CD14-positive monocyte (primary cell): ENCODE data around the gene NSD1. TPM values are rescaled to one million over a fixed set of nuclear protein-coding genes. Genes with fewer than 3 reads are reported as not detected.
"Not testable (repeated sequence)": the region's sequence is repeated elsewhere in the genome, so short reads cannot be mapped to it uniquely, and the experiment has no call there.

Experiments
- DNase-seq, 3 donors: peaks; one replicate each; pipeline ENCODE4 v3.0.0-alpha.2; 2011 to 2022
- H2AFZ ChIP-seq: 2 replicates; pipeline ENCODE4 v1.6.0; 2012; ENCODE audit warnings: mild to moderate bottlenecking, low read depth, low read length, inconsistent platforms; ENCODE audit not compliant: insufficient read depth, poor library complexity, severe bottlenecking
- H3K27ac ChIP-seq, 2 donors: 1 replicate in 1 of 2; 2 replicates in 1 of 2; pipeline ENCODE4 v1.5.1; 2012 to 2013; ENCODE audit warnings: low read length in 2 of 2, control low read depth in 1 of 2, inconsistent platforms in 1 of 2, low read depth in 1 of 2, mild to moderate bottlenecking in 1 of 2
- H3K27me3 ChIP-seq, 2 donors: one replicate each; pipeline versions ENCODE4 v1.6.0 to v1.6.1; 2011 to 2013; ENCODE audit warnings: low read length in 2 of 2; ENCODE audit not compliant: control insufficient read depth in 2 of 2, insufficient read depth in 2 of 2
- H3K36me3 ChIP-seq, 2 donors: replicated peaks in 1 of 2; 1 replicate in 1 of 2; 2 replicates in 1 of 2; pipeline versions ENCODE4 v1.5.1 to v1.6.1; 2012 to 2013; ENCODE audit warnings: low read length in 2 of 2, control low read depth in 1 of 2, inconsistent platforms in 1 of 2, mild to moderate bottlenecking in 1 of 2; ENCODE audit not compliant: insufficient read depth in 2 of 2, control insufficient read depth in 1 of 2
- H3K4me1 ChIP-seq, 2 donors: 1 replicate in 1 of 2; 2 replicates in 1 of 2; pipeline versions ENCODE4 v1.5.1 to v1.6.1; 2012 to 2013; ENCODE audit warnings: low read length in 2 of 2, control low read depth in 1 of 2, inconsistent platforms in 1 of 2, mild to moderate bottlenecking in 1 of 2, moderate library complexity in 1 of 2; ENCODE audit not compliant: insufficient read depth in 2 of 2, control insufficient read depth in 1 of 2
- H3K4me2 ChIP-seq: replicated peaks from 2 replicates; pipeline ENCODE3; 2012; ENCODE audit warnings: low read length, moderate library complexity, mild to moderate bottlenecking; ENCODE audit not compliant: poor library complexity, severe bottlenecking; ENCODE audit errors: extremely low read depth
- H3K4me3 ChIP-seq, 3 experiments: fragments of 200-600 bp in 1 of 3; sonication (generic) in 1 of 3; replicated peaks in 1 of 3; 1 replicate in 2 of 3; 2 replicates in 1 of 3; pipeline ENCODE4 v1.5.1; 2011 to 2013; ENCODE audit warnings: low read length in 3 of 3, mild to moderate bottlenecking in 3 of 3, control low read depth in 2 of 3, low read depth in 2 of 3, inconsistent platforms in 1 of 3, moderate library complexity in 1 of 3
- H3K79me2 ChIP-seq: 2 replicates; pipeline ENCODE4 v1.6.0; 2012; ENCODE audit warnings: mild to moderate bottlenecking, control low read depth, inconsistent platforms, low read length, moderate library complexity; ENCODE audit not compliant: insufficient read depth
- H3K9ac ChIP-seq: 2 replicates; pipeline ENCODE4 v1.6.0; 2017; ENCODE audit warnings: low read length, mild to moderate bottlenecking; ENCODE audit not compliant: insufficient read depth, poor library complexity, severe bottlenecking
- H3K9me3 ChIP-seq, 2 donors: replicated peaks in 1 of 2; 1 replicate in 1 of 2; 2 replicates in 1 of 2; pipeline versions ENCODE4 v1.5.1 to v1.6.1; 2012 to 2013; ENCODE audit warnings: low read length in 2 of 2, control low read depth in 1 of 2; ENCODE audit not compliant: control insufficient read depth in 1 of 2, insufficient read depth in 1 of 2
- H4K20me1 ChIP-seq: 2 replicates; pipeline ENCODE4 v1.6.0; 2012; ENCODE audit warnings: mild to moderate bottlenecking, low read length, control low read depth, moderate library complexity; ENCODE audit not compliant: insufficient read depth
- H3K27ac Mint-ChIP-seq, 7 donors: one replicate each; pipeline ENCODE4 v1.8.0; 2020; ENCODE audit warnings: mild to moderate bottlenecking in 7 of 7, mixed read lengths in 7 of 7, moderate library complexity in 6 of 7, inconsistent platforms in 2 of 7
- H3K27me3 Mint-ChIP-seq, 3 donors: one replicate each; pipeline ENCODE4 v1.8.0; 2021 to 2022; ENCODE audit warnings: low read depth in 3 of 3, mild to moderate bottlenecking in 3 of 3, mixed read lengths in 3 of 3, moderate library complexity in 3 of 3, inconsistent platforms in 1 of 3
- H3K36me3 Mint-ChIP-seq, 2 donors: one replicate each; pipeline ENCODE4 v1.8.0; 2020; ENCODE audit warnings: mixed read lengths in 2 of 2, inconsistent platforms in 1 of 2, mild to moderate bottlenecking in 1 of 2
- H3K4me1 Mint-ChIP-seq: one replicate; pipeline ENCODE4 v1.8.0; 2020; ENCODE audit warnings: mild to moderate bottlenecking, mixed read lengths
- H3K4me3 Mint-ChIP-seq, 2 donors: one replicate each; pipeline ENCODE4 v1.8.0; 2020; ENCODE audit warnings: mild to moderate bottlenecking in 2 of 2, mixed read lengths in 2 of 2, moderate library complexity in 1 of 2
- H3K9me3 Mint-ChIP-seq, 7 donors: one replicate each; pipeline ENCODE4 v1.8.0; 2020 to 2022; ENCODE audit warnings: mixed read lengths in 7 of 7, mild to moderate bottlenecking in 6 of 7, moderate library complexity in 6 of 7, inconsistent platforms in 2 of 7
- WGBS: methylation state at CpG from one replicate; pipeline ENCODE4 v1.1.5; 2013; ENCODE audit warnings: missing lambda C conversion rate; ENCODE audit not compliant: insufficient coverage; 5-methylcytosine and 5-hydroxymethylcytosine counted together
- intact Hi-C, 2 donors: fragments of 100-400 bp; cut with micrococcal nuclease; formaldehyde crosslinking; loops; one replicate each; pipeline versions ENCODE4 v1.15.0 to v1.15.1; 2023
- polyA plus RNA-seq, 3 donors: library from polyadenylated mRNA; depleted of rRNA in 1 of 3; unstranded in 2 of 3; stranded (reverse) in 1 of 3; fragments of 300-500 nt in 2 of 3; fragments of >200 nt in 1 of 3; fragmentation: Illumina TruSeq in 2 of 3; gene quantifications; 1 replicate in 2 of 3; 2 replicates in 1 of 3; pipeline ENCODE4 v1.2.3, GENCODE V29; 2012 to 2021
- TF ChIP-seq, protein P1 (sequence below): fragments of 200-600 bp; IDR thresholded peaks from one replicate; pipeline ENCODE4 v1.8.0; 2022; ENCODE audit warnings: antibody characterized with exemption, mild to moderate bottlenecking

Gene NSD1
- polyA plus RNA-seq, 3 donors: 12.6 to 31.9 (median 19.0) TPM

GRCh38 chr5:177176175-177176711 lies 42.7 kb downstream of the NSD1 start:
- Mint-ChIP-seq H3K27ac (peak overlapping the region in 5 of 7 donors; percentile 20 to 54 (median 40)), H3K36me3 (peaks cover 20 to 45% of the 10 kb centered on the region in 2 donors), H3K27me3 (peaks cover 0 to 2% (median 0%) of the 10 kb centered on the region in 3 donors), H3K9me3 (no peaks in the 10 kb centered on the region), H3K4me1 (peaks cover 4% of the 10 kb centered on the region), H3K4me3 (no peak overlapping the region)
- no peak for DNase-seq
- Histone ChIP-seq H2AFZ (no peak overlapping the region), H3K9me3 (no peaks in the 10 kb centered on the region), H4K20me1 (peaks cover 89% of the 10 kb centered on the region), H3K27ac (no peak overlapping the region), H3K9ac (no peak overlapping the region), H3K4me3 (no peak overlapping the region), H3K79me2 (peaks cover 97% of the 10 kb centered on the region), H3K4me1 (no peaks in the 10 kb centered on the region), H3K27me3 (no peaks in the 10 kb centered on the region), H3K36me3 (peaks cover 7 to 42% of the 10 kb centered on the region in 2 donors), H3K4me2 (no peak overlapping the region)
- WGBS: no CpG with 5 or more reads among the region's 8 CpGs
- intact Hi-C loops: no loop called here
- TF ChIP-seq, protein P1, sequence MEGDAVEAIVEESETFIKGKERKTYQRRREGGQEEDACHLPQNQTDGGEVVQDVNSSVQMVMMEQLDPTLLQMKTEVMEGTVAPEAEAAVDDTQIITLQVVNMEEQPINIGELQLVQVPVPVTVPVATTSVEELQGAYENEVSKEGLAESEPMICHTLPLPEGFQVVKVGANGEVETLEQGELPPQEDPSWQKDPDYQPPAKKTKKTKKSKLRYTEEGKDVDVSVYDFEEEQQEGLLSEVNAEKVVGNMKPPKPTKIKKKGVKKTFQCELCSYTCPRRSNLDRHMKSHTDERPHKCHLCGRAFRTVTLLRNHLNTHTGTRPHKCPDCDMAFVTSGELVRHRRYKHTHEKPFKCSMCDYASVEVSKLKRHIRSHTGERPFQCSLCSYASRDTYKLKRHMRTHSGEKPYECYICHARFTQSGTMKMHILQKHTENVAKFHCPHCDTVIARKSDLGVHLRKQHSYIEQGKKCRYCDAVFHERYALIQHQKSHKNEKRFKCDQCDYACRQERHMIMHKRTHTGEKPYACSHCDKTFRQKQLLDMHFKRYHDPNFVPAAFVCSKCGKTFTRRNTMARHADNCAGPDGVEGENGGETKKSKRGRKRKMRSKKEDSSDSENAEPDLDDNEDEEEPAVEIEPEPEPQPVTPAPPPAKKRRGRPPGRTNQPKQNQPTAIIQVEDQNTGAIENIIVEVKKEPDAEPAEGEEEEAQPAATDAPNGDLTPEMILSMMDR: no peak

DNA sequence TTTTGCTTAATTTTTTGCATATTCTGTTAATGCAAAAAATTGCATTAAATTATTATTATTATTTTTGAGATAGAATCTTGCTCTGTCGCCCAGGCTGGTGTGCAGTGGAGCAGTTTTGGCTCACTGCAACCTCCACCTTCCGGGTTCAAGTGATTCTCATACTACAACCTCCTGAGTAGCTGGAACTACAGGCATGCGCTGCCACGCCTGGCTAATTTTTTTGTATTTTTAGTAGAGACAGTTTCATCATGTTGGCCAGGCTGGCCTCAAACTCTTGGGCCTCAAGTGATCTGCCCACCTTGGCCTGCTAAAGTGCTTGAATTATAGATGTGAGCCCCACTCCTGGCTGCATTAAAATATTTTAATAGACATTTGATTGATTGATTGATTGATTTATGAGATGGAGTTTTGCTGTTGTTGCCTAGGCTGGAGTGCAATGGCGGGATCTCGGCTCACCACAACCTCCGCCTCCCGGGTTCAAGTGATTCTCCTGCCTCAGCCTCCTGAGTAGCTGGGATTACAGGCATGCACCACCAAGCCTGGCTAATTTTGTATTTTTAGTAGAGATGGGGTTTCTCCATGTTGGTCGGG lies 44.4 kb downstream of the NSD1 start:
- H3K4me1 ChIP-seq, H3K27ac Mint-ChIP-seq, H3K9ac ChIP-seq, H3K4me3 Mint-ChIP-seq, intact Hi-C loops, H3K9me3 ChIP-seq, DNase-seq, H3K4me1 Mint-ChIP-seq, H3K4me2 ChIP-seq, H3K4me3 ChIP-seq, H3K27me3 Mint-ChIP-seq, H2AFZ ChIP-seq, H3K27me3 ChIP-seq, H3K27ac ChIP-seq, H3K9me3 Mint-ChIP-seq: not testable (repeated sequence)
- Histone ChIP-seq H4K20me1 (peaks cover 89% of the 10 kb centered on the region), H3K79me2 (peaks cover 97% of the 10 kb centered on the region), H3K36me3 (peaks cover 15 to 40% of the 10 kb centered on the region in 2 donors)
- no CpG with 5 or more reads among the region's 9 CpGs for WGBS
- peaks cover 18 to 51% of the 10 kb centered on the region in 2 donors for H3K36me3 Mint-ChIP-seq
